ENCODE results near the gene ADAMTS17.
A peak's percentile ranks its signal among the peaks of the same experiment; 100 is the strongest.

Gene ADAMTS17, protein sequence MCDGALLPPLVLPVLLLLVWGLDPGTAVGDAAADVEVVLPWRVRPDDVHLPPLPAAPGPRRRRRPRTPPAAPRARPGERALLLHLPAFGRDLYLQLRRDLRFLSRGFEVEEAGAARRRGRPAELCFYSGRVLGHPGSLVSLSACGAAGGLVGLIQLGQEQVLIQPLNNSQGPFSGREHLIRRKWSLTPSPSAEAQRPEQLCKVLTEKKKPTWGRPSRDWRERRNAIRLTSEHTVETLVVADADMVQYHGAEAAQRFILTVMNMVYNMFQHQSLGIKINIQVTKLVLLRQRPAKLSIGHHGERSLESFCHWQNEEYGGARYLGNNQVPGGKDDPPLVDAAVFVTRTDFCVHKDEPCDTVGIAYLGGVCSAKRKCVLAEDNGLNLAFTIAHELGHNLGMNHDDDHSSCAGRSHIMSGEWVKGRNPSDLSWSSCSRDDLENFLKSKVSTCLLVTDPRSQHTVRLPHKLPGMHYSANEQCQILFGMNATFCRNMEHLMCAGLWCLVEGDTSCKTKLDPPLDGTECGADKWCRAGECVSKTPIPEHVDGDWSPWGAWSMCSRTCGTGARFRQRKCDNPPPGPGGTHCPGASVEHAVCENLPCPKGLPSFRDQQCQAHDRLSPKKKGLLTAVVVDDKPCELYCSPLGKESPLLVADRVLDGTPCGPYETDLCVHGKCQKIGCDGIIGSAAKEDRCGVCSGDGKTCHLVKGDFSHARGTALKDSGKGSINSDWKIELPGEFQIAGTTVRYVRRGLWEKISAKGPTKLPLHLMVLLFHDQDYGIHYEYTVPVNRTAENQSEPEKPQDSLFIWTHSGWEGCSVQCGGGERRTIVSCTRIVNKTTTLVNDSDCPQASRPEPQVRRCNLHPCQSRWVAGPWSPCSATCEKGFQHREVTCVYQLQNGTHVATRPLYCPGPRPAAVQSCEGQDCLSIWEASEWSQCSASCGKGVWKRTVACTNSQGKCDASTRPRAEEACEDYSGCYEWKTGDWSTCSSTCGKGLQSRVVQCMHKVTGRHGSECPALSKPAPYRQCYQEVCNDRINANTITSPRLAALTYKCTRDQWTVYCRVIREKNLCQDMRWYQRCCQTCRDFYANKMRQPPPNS

DNA sequence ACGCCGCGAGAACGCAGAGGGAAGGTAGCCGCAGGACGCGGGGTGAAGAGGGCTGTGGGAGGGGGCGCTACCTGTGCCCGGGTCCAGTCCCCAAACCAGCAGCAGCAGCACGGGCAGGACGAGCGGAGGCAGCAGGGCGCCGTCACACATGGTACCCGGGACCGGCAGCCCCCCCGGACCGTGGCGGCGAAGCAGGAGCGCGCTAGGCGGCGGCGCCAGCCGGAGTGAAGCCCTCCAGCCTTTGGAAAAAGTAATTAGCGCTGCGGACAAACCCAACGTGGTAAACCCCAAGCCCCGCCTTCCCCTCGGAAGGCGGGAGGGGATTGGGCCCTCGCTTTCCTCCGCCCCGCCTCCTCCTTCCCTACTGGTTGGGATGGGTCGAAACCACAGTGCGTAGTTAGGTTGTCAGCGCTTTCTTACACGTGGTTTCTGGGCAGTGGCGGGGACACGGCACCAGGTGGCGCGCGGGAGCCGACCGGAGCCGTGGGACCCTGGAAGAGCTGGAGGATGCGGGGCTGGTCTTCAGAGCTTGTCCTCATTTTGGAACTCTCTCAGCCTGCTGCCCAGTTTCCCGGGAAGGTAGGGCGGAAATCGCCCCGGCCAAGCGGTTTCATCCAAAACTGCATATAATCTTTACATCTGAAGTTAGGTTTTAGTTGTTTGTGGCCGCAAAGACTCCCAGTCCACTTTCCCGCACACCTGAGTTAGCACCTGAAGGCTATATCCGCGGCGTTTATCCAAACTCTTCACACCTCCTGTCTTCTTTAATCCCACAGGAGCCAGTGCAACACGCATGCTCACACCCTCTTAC, at the start of gene ADAMTS17:
ADAMTS17 (minus strand) TSS at position 226 of the 811 bp plus-strand sequence; CDS start at position 150, 76 bp downstream.
- H3K4me3 ChIP-seq (ENCODE audit: insufficient read length, low read depth): peak within 1 kb of the TSS; percentile 68
- peak within 1 kb of the TSS; percentile 57 for H3K9ac ChIP-seq (ENCODE audit: insufficient read length, low read depth)
- no peaks in the 10 kb centered on the region for H3K4me1 ChIP-seq (ENCODE audit: insufficient read depth, insufficient read length)
- H3K36me3 ChIP-seq (ENCODE audit: insufficient read depth, insufficient read length, low read length): no peaks in the 10 kb centered on the region
- no peak for TF ChIP-seq YY1 (IDR thresholded peaks at IDR 0.05; ENCODE audit: insufficient read depth, insufficient read length)
- no peak for TF ChIP-seq ZNF274 (IDR thresholded peaks at IDR 0.05; ENCODE audit: low read depth, low read length)
- peak; percentile 54 for TF ChIP-seq SUZ12 (IDR thresholded peaks at IDR 0.05; ENCODE audit: extremely low read depth, insufficient read depth, insufficient read length)
- peak; percentile 85 for DNase-seq (ENCODE audit: low read depth, low spot score)
- H3K27me3 ChIP-seq (ENCODE audit: insufficient read depth, insufficient read length): peaks cover 33% of the 10 kb centered on the region
- no peaks in the 10 kb centered on the region for H3K9me3 ChIP-seq (ENCODE audit: insufficient read depth, low read length)

DNA sequence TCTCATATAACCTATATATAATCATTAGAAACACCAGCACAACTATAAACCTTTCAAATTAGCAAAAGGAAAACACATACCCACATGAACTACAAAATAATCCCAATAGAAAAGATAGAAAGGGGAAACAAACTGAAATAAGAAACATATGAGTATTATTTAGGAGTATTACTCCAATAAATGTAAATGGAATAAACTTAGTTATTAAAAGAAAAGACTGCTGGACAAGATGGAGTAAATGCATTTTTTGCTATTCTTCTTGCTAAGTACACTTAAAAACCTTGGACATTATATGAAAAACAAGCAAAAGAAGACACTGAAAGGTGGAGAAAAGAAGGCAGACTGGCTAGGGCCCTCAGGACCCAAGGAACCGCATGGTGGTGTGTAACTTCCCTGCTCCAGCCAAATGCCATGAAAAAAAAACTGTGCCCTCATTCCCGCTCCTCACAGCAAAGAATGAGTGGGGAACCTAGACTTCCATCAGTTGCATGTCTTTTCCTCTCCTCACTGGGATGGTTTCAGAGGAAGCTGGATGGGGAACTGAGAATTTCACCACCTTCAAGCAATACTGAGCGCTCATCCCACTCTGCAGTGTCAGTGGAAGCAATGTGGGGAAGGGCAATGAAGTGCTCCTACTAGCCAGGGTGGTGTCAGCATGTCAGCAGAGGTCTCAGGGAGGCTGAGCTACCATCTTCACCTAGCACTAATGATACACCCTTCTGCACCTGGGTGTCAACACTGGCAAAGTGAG, 43.7 kb upstream of the ADAMTS17 start:
- H3K9ac ChIP-seq (ENCODE audit: insufficient read length, low read depth): no peak overlapping the region
- H3K9me3 ChIP-seq (ENCODE audit: insufficient read depth, low read length): peaks cover 57% of the 10 kb centered on the region
- H3K36me3 ChIP-seq (ENCODE audit: insufficient read depth, insufficient read length, low read length): no peaks in the 10 kb centered on the region
- no peaks in the 10 kb centered on the region for H3K4me1 ChIP-seq (ENCODE audit: insufficient read depth, insufficient read length)
- no peaks in the 10 kb centered on the region for H3K27me3 ChIP-seq (ENCODE audit: insufficient read depth, insufficient read length)
- DNase-seq (ENCODE audit: low read depth, low spot score): no peak
- TF ChIP-seq YY1 (IDR thresholded peaks at IDR 0.05; ENCODE audit: insufficient read depth, insufficient read length): no peak
- TF ChIP-seq ZNF274 (IDR thresholded peaks at IDR 0.05; ENCODE audit: low read depth, low read length): no peak
- TF ChIP-seq SUZ12 (IDR thresholded peaks at IDR 0.05; ENCODE audit: extremely low read depth, insufficient read depth, insufficient read length): no peak
- no peak overlapping the region for H3K4me3 ChIP-seq (ENCODE audit: insufficient read length, low read depth)

DNA sequence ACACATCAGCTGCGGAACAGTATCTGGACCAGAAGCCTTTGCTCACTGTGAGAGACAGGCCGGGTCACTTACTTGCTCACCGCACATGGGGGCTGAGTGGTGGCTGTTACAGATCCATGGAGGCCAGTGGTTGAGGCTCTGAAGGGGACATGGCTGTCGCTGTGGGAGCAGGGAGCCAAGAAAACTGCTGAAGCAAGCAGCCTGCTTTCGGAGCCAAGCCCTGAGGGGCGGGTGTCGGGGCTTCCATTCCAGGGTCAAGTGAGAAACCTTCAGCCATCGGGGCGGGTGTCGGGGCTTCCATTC, 42.3 kb upstream of the ADAMTS17 start:
- Histone ChIP-seq H3K9ac (ENCODE audit: insufficient read length, low read depth) (no peak overlapping the region), H3K4me1 (ENCODE audit: insufficient read depth, insufficient read length) (no peaks in the 10 kb centered on the region), H3K9me3 (ENCODE audit: insufficient read depth, low read length) (peaks cover 61% of the 10 kb centered on the region), H3K27me3 (ENCODE audit: insufficient read depth, insufficient read length) (no peaks in the 10 kb centered on the region), H3K36me3 (ENCODE audit: insufficient read depth, insufficient read length, low read length) (no peaks in the 10 kb centered on the region), H3K4me3 (ENCODE audit: insufficient read length, low read depth) (no peak overlapping the region)
- TF ChIP-seq SUZ12 (IDR thresholded peaks at IDR 0.05; ENCODE audit: extremely low read depth, insufficient read depth, insufficient read length) (no peak), YY1 (IDR thresholded peaks at IDR 0.05; ENCODE audit: insufficient read depth, insufficient read length) (no peak), ZNF274 (IDR thresholded peaks at IDR 0.05; ENCODE audit: low read depth, low read length) (no peak)
- no peak for DNase-seq (ENCODE audit: low read depth, low spot score)

DNA sequence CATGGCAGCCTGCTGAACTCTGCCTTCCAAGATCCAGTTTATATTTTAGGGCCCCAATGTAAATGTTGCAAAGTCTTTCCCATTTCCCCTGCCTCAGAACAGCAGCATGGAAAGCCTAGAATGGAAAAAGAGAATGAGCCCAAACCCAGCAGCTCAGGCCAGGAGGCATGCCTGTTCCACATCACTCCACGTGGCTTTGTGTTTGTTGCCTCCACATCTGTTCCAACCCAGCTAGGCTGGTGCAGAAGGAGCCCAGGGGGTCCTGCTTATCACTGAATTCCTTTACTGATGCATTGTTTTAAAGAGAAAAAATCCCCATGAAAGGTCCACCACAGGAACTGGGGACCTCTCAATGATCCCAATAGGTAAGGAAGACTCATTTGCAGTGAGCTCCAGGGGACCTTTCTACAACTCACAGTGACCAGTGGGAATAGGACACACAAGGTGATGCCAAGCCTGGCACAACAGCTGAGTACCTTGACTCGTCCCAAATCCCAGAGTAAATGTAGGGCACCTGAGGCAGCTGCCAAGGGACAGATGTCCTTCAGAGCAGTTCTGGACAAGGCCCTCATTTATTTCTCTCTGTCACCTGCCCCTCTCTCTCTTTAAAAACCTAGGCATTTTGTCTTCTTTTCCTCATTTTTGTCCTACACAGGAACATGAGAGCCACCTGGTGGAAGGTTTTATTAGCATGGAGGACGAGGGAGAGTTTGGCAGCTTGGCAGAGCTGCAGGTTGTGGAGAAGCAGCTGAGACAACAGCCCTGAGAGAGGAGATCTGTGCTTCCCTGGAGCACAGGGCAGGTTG, 41.7 kb upstream of the ADAMTS17 start:
- TF ChIP-seq SUZ12 (IDR thresholded peaks at IDR 0.05; ENCODE audit: extremely low read depth, insufficient read depth, insufficient read length): no peak
- no peak for TF ChIP-seq YY1 (IDR thresholded peaks at IDR 0.05; ENCODE audit: insufficient read depth, insufficient read length)
- TF ChIP-seq ZNF274 (IDR thresholded peaks at IDR 0.05; ENCODE audit: low read depth, low read length): no peak
- DNase-seq (ENCODE audit: low read depth, low spot score): no peak
- no peaks in the 10 kb centered on the region for H3K4me1 ChIP-seq (ENCODE audit: insufficient read depth, insufficient read length)

DNA sequence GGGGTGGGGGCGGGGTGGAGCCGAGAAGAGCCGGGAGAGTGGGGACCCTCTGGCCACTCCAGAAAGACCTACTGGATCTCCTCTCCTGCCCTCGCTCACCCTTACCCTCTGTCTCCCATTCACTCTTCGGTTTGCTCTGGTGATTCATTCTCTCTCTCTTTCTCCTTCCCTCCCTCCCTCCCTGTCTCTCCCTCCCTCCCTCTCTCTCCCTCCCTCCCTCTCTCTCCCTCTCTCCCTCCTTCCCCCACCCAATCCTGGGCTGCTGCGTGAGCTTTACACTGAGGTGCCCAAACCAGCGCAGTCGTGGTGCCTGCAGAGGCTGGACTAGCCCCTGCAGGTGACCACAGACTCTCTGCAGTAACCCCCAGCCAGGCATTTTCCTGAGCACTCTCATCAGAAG, 32.2 kb upstream of the ADAMTS17 start:
- TF ChIP-seq YY1 (IDR thresholded peaks at IDR 0.05; ENCODE audit: insufficient read depth, insufficient read length) (no peak), SUZ12 (IDR thresholded peaks at IDR 0.05; ENCODE audit: extremely low read depth, insufficient read depth, insufficient read length) (no peak), ZNF274 (IDR thresholded peaks at IDR 0.05; ENCODE audit: low read depth, low read length) (no peak)
- Histone ChIP-seq H3K36me3 (ENCODE audit: insufficient read depth, insufficient read length, low read length) (no peaks in the 10 kb centered on the region), H3K27me3 (ENCODE audit: insufficient read depth, insufficient read length) (peaks cover 14% of the 10 kb centered on the region), H3K4me1 (ENCODE audit: insufficient read depth, insufficient read length) (peaks cover 4% of the 10 kb centered on the region), H3K9ac (ENCODE audit: insufficient read length, low read depth) (no peak overlapping the region), H3K9me3 (ENCODE audit: insufficient read depth, low read length) (peaks cover 17% of the 10 kb centered on the region), H3K4me3 (ENCODE audit: insufficient read length, low read depth) (peak overlapping the region; percentile 60)
- DNase-seq (ENCODE audit: low read depth, low spot score): no peak

More for the DNA sequence above, 41.7 kb upstream of the ADAMTS17 start:
- peaks cover 58% of the 10 kb centered on the region for H3K9me3 ChIP-seq (ENCODE audit: insufficient read depth, low read length)
- H3K36me3 ChIP-seq (ENCODE audit: insufficient read depth, insufficient read length, low read length): no peaks in the 10 kb centered on the region
- H3K9ac ChIP-seq (ENCODE audit: insufficient read length, low read depth): no peak overlapping the region
- no peak overlapping the region for H3K4me3 ChIP-seq (ENCODE audit: insufficient read length, low read depth)
- no peaks in the 10 kb centered on the region for H3K27me3 ChIP-seq (ENCODE audit: insufficient read depth, insufficient read length)
